ENCODE data around the gene EMILIN2. TPM values are rescaled to one million over a fixed set of nuclear protein-coding genes. Genes with fewer than 3 reads are reported as not detected.
"Not testable (repeated sequence)": the region's sequence is repeated elsewhere in the genome, so short reads cannot be mapped to it uniquely, and the experiment has no call there.

EMILIN2 gene
- total and polyA plus RNA-seq, 2 donors (not counting 3 experiments of a cell fraction or from before 2014, with no cell fraction given): 9.4 to 13.4 TPM

- no peak for FAIRE-seq
- peaks cover 14 to 34% of the 10 kb centered on the region in 2 experiments for H3K27me3 ChIP-seq (ENCODE audit: control insufficient read depth in 2 of 2, insufficient read depth in 2 of 2, low read length in 2 of 2)
- TF ChIP-seq JUN (IDR thresholded peaks at IDR 0.05; ENCODE audit: borderline replicate concordance, insufficient read depth, insufficient read length, low read depth): no peak
- TF ChIP-seq POLR2A (IDR thresholded peaks at IDR 0.05; ENCODE audit: low read depth, low read length): no peak
- TF ChIP-seq MYC (IDR thresholded peaks at IDR 0.05; ENCODE audit: low read depth, low read length): no peak
- TF ChIP-seq GATA2 (IDR thresholded peaks at IDR 0.05; ENCODE audit: insufficient read depth, insufficient read length, low read depth, low read length): no peak
- no peak for TF ChIP-seq CTCF (IDR thresholded peaks at IDR 0.05; ENCODE audit: extremely low read depth in 1 of 2, insufficient read depth in 1 of 2, low read depth in 1 of 2, low read length in 2 of 2)
- no peak for TF ChIP-seq MAX (IDR thresholded peaks at IDR 0.05; ENCODE audit: insufficient read depth, insufficient read length)
- no peak for TF ChIP-seq EZH2 (IDR thresholded peaks at IDR 0.05; ENCODE audit: borderline replicate concordance, low read depth, low read length, severe bottlenecking)
- POLR2A ChIA-PET: no interaction called here
- H3K27ac ChIP-seq (ENCODE audit: insufficient read depth, low read depth, low read length): no peak overlapping the region
- H4K20me1 ChIP-seq (replicated peaks; ENCODE audit: control insufficient read depth, extremely low read depth, insufficient read depth, low read length): no peaks in the 10 kb centered on the region
- BruUV-seq (replicated peaks): no TSS peak
- H3K4me2 ChIP-seq (ENCODE audit: insufficient read depth, low read length): no peak overlapping the region
- H3K36me3 ChIP-seq (ENCODE audit: control insufficient read depth in 2 of 2, extremely low read depth in 1 of 2, insufficient read depth in 2 of 2, low read length in 2 of 2): no peaks in the 10 kb centered on the region
- intact Hi-C loops (cut with micrococcal nuclease) (no loop called here), dilution Hi-C loops (cut with MboI; ENCODE audit: extremely low pct_ligation_motif_present, low sequenced_read_pairs) (no loop called here)
- no peak overlapping the region for H3K9ac ChIP-seq (replicated peaks; ENCODE audit: extremely low read depth, insufficient read depth, low read length)
- H3K9me3 ChIP-seq (replicated peaks; ENCODE audit: control insufficient read depth, insufficient read depth, low read length): no peaks in the 10 kb centered on the region
- CTCF ChIA-PET: no interaction called here
- DNase-seq (ENCODE audit: low read depth, low spot score): no peak
- H3K79me2 ChIP-seq (ENCODE audit: control insufficient read depth, insufficient read depth, low read length): no peaks in the 10 kb centered on the region
- no peak overlapping the region for H2AFZ ChIP-seq (ENCODE audit: low read depth, low read length)
- H3K4me1 ChIP-seq (ENCODE audit: control insufficient read depth, extremely low read depth, insufficient read depth, low read length): no peaks in the 10 kb centered on the region
- H3K9me1 ChIP-seq (replicated peaks; ENCODE audit: control insufficient read depth, extremely low read depth, insufficient read depth, low read length): no peaks in the 10 kb centered on the region
- H3K4me3 ChIP-seq (replicated peaks in 1 of 3; ENCODE audit: insufficient read depth in 1 of 3, low read depth in 1 of 3, low read length in 3 of 3): no peak overlapping the region
Measured at GRCh38 chr18:2857491-2858131, 10.8 kb downstream of the EMILIN2 start.

- BruUV-seq (replicated peaks); CTCF ChIA-PET; POLR2A ChIA-PET; intact Hi-C loops (cut with micrococcal nuclease); H3K9me3 ChIP-seq (replicated peaks; ENCODE audit: control insufficient read depth, insufficient read depth, low read length); H3K4me2 ChIP-seq (ENCODE audit: insufficient read depth, low read length); dilution Hi-C loops (cut with MboI; ENCODE audit: extremely low pct_ligation_motif_present, low sequenced_read_pairs); H3K9ac ChIP-seq (replicated peaks; ENCODE audit: extremely low read depth, insufficient read depth, low read length); FAIRE-seq; DNase-seq (ENCODE audit: low read depth, low spot score); H3K4me1 ChIP-seq (ENCODE audit: control insufficient read depth, extremely low read depth, insufficient read depth, low read length); H3K36me3 ChIP-seq (ENCODE audit: control insufficient read depth in 2 of 2, extremely low read depth in 1 of 2, insufficient read depth in 2 of 2, low read length in 2 of 2); H2AFZ ChIP-seq (ENCODE audit: low read depth, low read length); H3K9me1 ChIP-seq (replicated peaks; ENCODE audit: control insufficient read depth, extremely low read depth, insufficient read depth, low read length); H3K27ac ChIP-seq (ENCODE audit: insufficient read depth, low read depth, low read length); H3K79me2 ChIP-seq (ENCODE audit: control insufficient read depth, insufficient read depth, low read length); H3K4me3 ChIP-seq (replicated peaks in 1 of 3; ENCODE audit: insufficient read depth in 1 of 3, low read depth in 1 of 3, low read length in 3 of 3); H4K20me1 ChIP-seq (replicated peaks; ENCODE audit: control insufficient read depth, extremely low read depth, insufficient read depth, low read length): not testable (repeated sequence)
- peaks cover 11 to 22% of the 10 kb centered on the region in 2 experiments for H3K27me3 ChIP-seq (ENCODE audit: control insufficient read depth in 2 of 2, insufficient read depth in 2 of 2, low read length in 2 of 2)
Measured at GRCh38 chr18:2860397-2860796, 13.6 kb downstream of the EMILIN2 start.

GRCh38 chr18:2863997-2864396, 17.2 kb downstream of the EMILIN2 start:
- CTCF ChIA-PET; H3K4me3 ChIP-seq (replicated peaks in 1 of 3; ENCODE audit: insufficient read depth in 1 of 3, low read depth in 1 of 3, low read length in 3 of 3); BruUV-seq (replicated peaks); dilution Hi-C loops (cut with MboI; ENCODE audit: extremely low pct_ligation_motif_present, low sequenced_read_pairs); H3K27me3 ChIP-seq (ENCODE audit: control insufficient read depth in 2 of 2, insufficient read depth in 2 of 2, low read length in 2 of 2); H3K4me1 ChIP-seq (ENCODE audit: control insufficient read depth, extremely low read depth, insufficient read depth, low read length); H3K27ac ChIP-seq (ENCODE audit: insufficient read depth, low read depth, low read length); H3K9ac ChIP-seq (replicated peaks; ENCODE audit: extremely low read depth, insufficient read depth, low read length); DNase-seq (ENCODE audit: low read depth, low spot score); H2AFZ ChIP-seq (ENCODE audit: low read depth, low read length); H3K4me2 ChIP-seq (ENCODE audit: insufficient read depth, low read length); H3K36me3 ChIP-seq (ENCODE audit: control insufficient read depth in 2 of 2, extremely low read depth in 1 of 2, insufficient read depth in 2 of 2, low read length in 2 of 2); H3K9me1 ChIP-seq (replicated peaks; ENCODE audit: control insufficient read depth, extremely low read depth, insufficient read depth, low read length); intact Hi-C loops (cut with micrococcal nuclease); FAIRE-seq; H3K79me2 ChIP-seq (ENCODE audit: control insufficient read depth, insufficient read depth, low read length); H4K20me1 ChIP-seq (replicated peaks; ENCODE audit: control insufficient read depth, extremely low read depth, insufficient read depth, low read length); H3K9me3 ChIP-seq (replicated peaks; ENCODE audit: control insufficient read depth, insufficient read depth, low read length); POLR2A ChIA-PET: not testable (repeated sequence)
